Panc1 (cell line): ENCODE measurements around the gene PAX2. TPM values are rescaled to one million over a fixed set of nuclear protein-coding genes. Genes with fewer than 3 reads are reported as not detected.

Experiments
- ATAC-seq: fragments of 200-7000 bp; cut with Tn5 transposase; 2 replicates; pipeline ENCODE4 v1.9.1; 2020; ENCODE audit warnings: mild to moderate bottlenecking, moderate library complexity
- BruUV-seq: library from RNA; stranded (reverse); fragments of 400-500 nt; replicated peaks from 2 replicates; lab custom pipeline; 2021; lab: Mats Ljungman, UMichigan
- CTCF ChIA-PET: fragments of 300-600 bp; sonication (Branson Sonifier 250); formaldehyde crosslinking; loops from one replicate; lab custom pipeline; 2022; ENCODE audit warnings: antibody characterized with exemption; lab: Charles Lee
- POLR2A ChIA-PET: fragments of 300-600 bp; sonication (Branson Sonifier 250); formaldehyde crosslinking; loops from one replicate; lab custom pipeline; 2022; ENCODE audit warnings: antibody characterized with exemption; lab: Charles Lee
- DNase-seq: peaks from one replicate; pipeline ENCODE4 v3.0.0-alpha.2; 2010; ENCODE audit warnings: low read depth, low spot score
- H3K27ac ChIP-seq: 2 replicates; pipeline ENCODE4 v1.5.1; 2011; ENCODE audit warnings: mild to moderate bottlenecking, low read length, inconsistent platforms
- H3K27me3 ChIP-seq: fragments of 200-500 bp; sonication (Bioruptor generic); 2 replicates; pipeline ENCODE4 v1.6.0; 2014; ENCODE audit warnings: low read length, inconsistent platforms; ENCODE audit not compliant: control insufficient read depth, insufficient read depth
- H3K36me3 ChIP-seq: fragments of 200-500 bp; sonication (Bioruptor generic); 2 replicates; pipeline ENCODE4 v1.5.1; 2014; ENCODE audit warnings: inconsistent platforms, mild to moderate bottlenecking, low read length, moderate library complexity; ENCODE audit not compliant: control insufficient read depth, insufficient read depth
- H3K4me1 ChIP-seq: 2 replicates; pipeline ENCODE4 v1.5.1; 2011; ENCODE audit warnings: inconsistent platforms, mild to moderate bottlenecking, low read length, moderate library complexity; ENCODE audit not compliant: control insufficient read depth, insufficient read depth
- H3K4me3 ChIP-seq, 2 experiments: 2 replicates each; pipeline ENCODE4 v1.5.1; 2011 to 2012; ENCODE audit warnings: low read depth in 2 of 2, low read length in 2 of 2, mild to moderate bottlenecking in 2 of 2, inconsistent platforms in 1 of 2, moderate library complexity in 1 of 2
- H3K9me3 ChIP-seq: fragments of 200-500 bp; sonication (Bioruptor generic); 2 replicates; pipeline ENCODE4 v1.5.1; 2014; ENCODE audit warnings: low read depth, mild to moderate bottlenecking, inconsistent platforms, low read length, moderate library complexity; ENCODE audit not compliant: control insufficient read depth, insufficient read depth
- POLR2AphosphoS5 ChIP-seq: IDR thresholded peaks from 2 replicates; pipeline ENCODE4 v1.6.1; 2012; ENCODE audit warnings: mild to moderate bottlenecking, low read depth, low read length, moderate library complexity
- REST ChIP-seq, 2 experiments: IDR thresholded peaks; 2 replicates each; pipeline ENCODE4 v1.6.1; 2011 to 2012; ENCODE audit warnings: low read depth in 2 of 2, control low read depth in 1 of 2, low read length in 1 of 2, mild to moderate bottlenecking in 1 of 2, moderate library complexity in 1 of 2; ENCODE audit not compliant: insufficient read depth in 1 of 2
- SIN3A ChIP-seq: IDR thresholded peaks from 2 replicates; pipeline ENCODE4 v1.6.1; 2012; ENCODE audit warnings: low read depth, mild to moderate bottlenecking, low read length, moderate library complexity, borderline replicate concordance; ENCODE audit not compliant: insufficient read depth
- TCF7L2 ChIP-seq: IDR thresholded peaks from 2 replicates; pipeline ENCODE4 v1.6.1; 2011; ENCODE audit warnings: mild to moderate bottlenecking, low read depth, low read length, inconsistent platforms
- in situ Hi-C: cut with HindIII; loops from 2 replicates; pipeline ENCODE4 v1.10.0; 2016; ENCODE audit warnings: low sequenced_read_pairs, low pct_unique_long_range_greater_than_20kb
- intact Hi-C: fragments of 100-400 bp; cut with micrococcal nuclease; formaldehyde crosslinking; loops from one replicate; pipeline ENCODE4 v1.10.0; 2022; ENCODE audit not compliant: unreplicated experiment
- total RNA-seq: library from RNA; stranded (reverse); gene quantifications from one replicate; pipeline ENCODE4 v1.2.1, GENCODE V29; 2021; ENCODE audit not compliant: unreplicated experiment
- TF ChIP-seq, protein P1 (sequence below): fragments of 450-650 bp; IDR thresholded peaks from 2 replicates; pipeline ENCODE4 v1.5.1; 2017; ENCODE audit warnings: mild to moderate bottlenecking

The PAX2 gene
- total RNA-seq, 1 experiment from 2014 or later = 72.3 TPM

GRCh38 chr10:100810835-100811116 is 65.4 kb downstream of the PAX2 start:
- H3K4me1 ChIP-seq = no peaks in the 10 kb centered on the region
- intact Hi-C loops = no loop called here
- no peaks in the 10 kb centered on the region for H3K36me3 ChIP-seq
- ATAC-seq (no peak), DNase-seq (no peak)
- no peak overlapping the region for H3K27ac ChIP-seq
- TF ChIP-seq REST (IDR thresholded peaks at IDR 0.05; ENCODE audit: insufficient read depth in 1 of 2, low read depth in 2 of 2, low read length in 1 of 2) (no peak), POLR2AphosphoS5 (no peak)
- ChIA-PET CTCF (interaction anchor here (1.1 kb wide), 1 partner anchor 61 kb away, joined by 4 read pairs; no protein-coding TSS in a partner anchor), POLR2A (no interaction called here)
- in situ Hi-C loops = no loop called here
- no TSS peak for BruUV-seq
- no peaks in the 10 kb centered on the region for H3K9me3 ChIP-seq
- H3K4me3 ChIP-seq = no peak overlapping the region
- H3K27me3 ChIP-seq = no peaks in the 10 kb centered on the region

GRCh38 chr10:100811261-100811660 is 65.9 kb downstream of the PAX2 start:
- Histone ChIP-seq H3K36me3 (no peaks in the 10 kb centered on the region), H3K4me3 (no peak overlapping the region), H3K4me1 (no peaks in the 10 kb centered on the region), H3K27ac (no peak overlapping the region), H3K9me3 (no peaks in the 10 kb centered on the region), H3K27me3 (no peaks in the 10 kb centered on the region)
- TF ChIP-seq POLR2AphosphoS5 (no peak), SIN3A (no peak), REST (IDR thresholded peaks at IDR 0.05; ENCODE audit: insufficient read depth in 1 of 2, low read depth in 2 of 2, low read length in 1 of 2) (no peak), TCF7L2 (no peak)
- TF ChIP-seq, protein P1, sequence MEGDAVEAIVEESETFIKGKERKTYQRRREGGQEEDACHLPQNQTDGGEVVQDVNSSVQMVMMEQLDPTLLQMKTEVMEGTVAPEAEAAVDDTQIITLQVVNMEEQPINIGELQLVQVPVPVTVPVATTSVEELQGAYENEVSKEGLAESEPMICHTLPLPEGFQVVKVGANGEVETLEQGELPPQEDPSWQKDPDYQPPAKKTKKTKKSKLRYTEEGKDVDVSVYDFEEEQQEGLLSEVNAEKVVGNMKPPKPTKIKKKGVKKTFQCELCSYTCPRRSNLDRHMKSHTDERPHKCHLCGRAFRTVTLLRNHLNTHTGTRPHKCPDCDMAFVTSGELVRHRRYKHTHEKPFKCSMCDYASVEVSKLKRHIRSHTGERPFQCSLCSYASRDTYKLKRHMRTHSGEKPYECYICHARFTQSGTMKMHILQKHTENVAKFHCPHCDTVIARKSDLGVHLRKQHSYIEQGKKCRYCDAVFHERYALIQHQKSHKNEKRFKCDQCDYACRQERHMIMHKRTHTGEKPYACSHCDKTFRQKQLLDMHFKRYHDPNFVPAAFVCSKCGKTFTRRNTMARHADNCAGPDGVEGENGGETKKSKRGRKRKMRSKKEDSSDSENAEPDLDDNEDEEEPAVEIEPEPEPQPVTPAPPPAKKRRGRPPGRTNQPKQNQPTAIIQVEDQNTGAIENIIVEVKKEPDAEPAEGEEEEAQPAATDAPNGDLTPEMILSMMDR = no peak
- ChIA-PET CTCF (interaction anchor here (1.1 kb wide), 1 partner anchor 61 kb away, joined by 4 read pairs; no protein-coding TSS in a partner anchor), POLR2A (interaction anchor here (0.5 kb wide), 1 partner anchor 240 kb away, joined by 10 read pairs; no protein-coding TSS in a partner anchor)
- no peak for DNase-seq
- in situ Hi-C loops (no loop called here), intact Hi-C loops (no loop called here)
- BruUV-seq = TSS peak; percentile 60
- no peak for ATAC-seq
